Measurements from ENCODE around the gene MT1H. TPM values are rescaled to one million over a fixed set of nuclear protein-coding genes. Genes with fewer than 3 reads are reported as not detected.

The MT1H gene
- total and polyA plus RNA-seq, 2 of the 13 experiments (the other 11 are each of a cell fraction or from before 2014, with no cell fraction given) = 0.60 TPM; not detected in 1

- TF ChIP-seq ETS1 (CRISPR knock-in tag; IDR thresholded peaks at IDR 0.05) (no peak), KDM5A (IDR thresholded peaks at IDR 0.05; ENCODE audit: borderline replicate concordance, low read length) (peak; percentile 27; the same call in 1 of the 2 replicates), MLLT10 (CRISPR knock-in tag; IDR thresholded peaks at IDR 0.05) (no peak), HMGA1 (CRISPR knock-in tag; conservative IDR thresholded peaks at IDR 0.05) (no peak), ZNF597 (CRISPR knock-in tag; IDR thresholded peaks at IDR 0.05) (no peak), ZNF773 (CRISPR knock-in tag; IDR thresholded peaks at IDR 0.05; ENCODE audit: borderline replicate concordance) (no peak), THAP8 (CRISPR knock-in tag; IDR thresholded peaks at IDR 0.05; ENCODE audit: borderline replicate concordance) (no peak), ZNF710 (CRISPR knock-in tag; IDR thresholded peaks at IDR 0.05; ENCODE audit: borderline replicate concordance) (peak; percentile 85), RFX1 (IDR thresholded peaks at IDR 0.05) (no peak), ZNF891 (CRISPR knock-in tag; IDR thresholded peaks at IDR 0.05) (no peak), ZNF570 (CRISPR knock-in tag; IDR thresholded peaks at IDR 0.05; ENCODE audit: borderline replicate concordance) (no peak), ZBTB46 (CRISPR knock-in tag; IDR thresholded peaks at IDR 0.05; ENCODE audit: borderline replicate concordance) (no peak), NR2F6 (IDR thresholded peaks at IDR 0.05) (no peak), NR2F6 (CRISPR knock-in tag; IDR thresholded peaks at IDR 0.05) (peak; percentile 13; the same call in 1 of the 2 replicates), POGZ (CRISPR knock-in tag; IDR thresholded peaks at IDR 0.05) (peak; percentile 79), TEAD3 (CRISPR knock-in tag; optimal IDR thresholded peaks at IDR 0.05; ENCODE audit: borderline replicate concordance) (peak; percentile 54), MIER3 (CRISPR knock-in tag; IDR thresholded peaks at IDR 0.05; ENCODE audit: borderline replicate concordance) (no peak; the same call in 1 of the 2 replicates)
Measured at GRCh38 chr16:56681939-56682702, 12.5 kb downstream of the MT1H start, which contains the start of gene MT1X (continued).

Data from HepG2 (cell line).